Measurements from ENCODE around the gene SYT17.

GRCh38 chr16:19127674-19128131, 40.3 kb upstream of the SYT17 start:
- TF ChIP-seq, protein P1, sequence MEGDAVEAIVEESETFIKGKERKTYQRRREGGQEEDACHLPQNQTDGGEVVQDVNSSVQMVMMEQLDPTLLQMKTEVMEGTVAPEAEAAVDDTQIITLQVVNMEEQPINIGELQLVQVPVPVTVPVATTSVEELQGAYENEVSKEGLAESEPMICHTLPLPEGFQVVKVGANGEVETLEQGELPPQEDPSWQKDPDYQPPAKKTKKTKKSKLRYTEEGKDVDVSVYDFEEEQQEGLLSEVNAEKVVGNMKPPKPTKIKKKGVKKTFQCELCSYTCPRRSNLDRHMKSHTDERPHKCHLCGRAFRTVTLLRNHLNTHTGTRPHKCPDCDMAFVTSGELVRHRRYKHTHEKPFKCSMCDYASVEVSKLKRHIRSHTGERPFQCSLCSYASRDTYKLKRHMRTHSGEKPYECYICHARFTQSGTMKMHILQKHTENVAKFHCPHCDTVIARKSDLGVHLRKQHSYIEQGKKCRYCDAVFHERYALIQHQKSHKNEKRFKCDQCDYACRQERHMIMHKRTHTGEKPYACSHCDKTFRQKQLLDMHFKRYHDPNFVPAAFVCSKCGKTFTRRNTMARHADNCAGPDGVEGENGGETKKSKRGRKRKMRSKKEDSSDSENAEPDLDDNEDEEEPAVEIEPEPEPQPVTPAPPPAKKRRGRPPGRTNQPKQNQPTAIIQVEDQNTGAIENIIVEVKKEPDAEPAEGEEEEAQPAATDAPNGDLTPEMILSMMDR (IDR thresholded peaks at IDR 0.05) = no peak
- no peak for TF ChIP-seq POLR2AphosphoS5 (IDR thresholded peaks at IDR 0.05)
